Common myeloid progenitor, CD34-positive (primary cell): ENCODE data around the gene C11orf98.

Experiments used
- CTCF ChIA-PET: fragments of 350-600 bp; sonication (Branson Sonifier 250); formaldehyde crosslinking; loops from one replicate; lab custom pipeline; 2021; ENCODE audit warnings: antibody characterized with exemption; lab: Charles Lee
- POLR2A ChIA-PET: fragments of 350-600 bp; sonication (Branson Sonifier 250); formaldehyde crosslinking; loops from one replicate; lab custom pipeline; 2021; ENCODE audit warnings: antibody characterized with exemption; lab: Charles Lee
- DNase-seq, 3 donors: peaks; one replicate each; pipeline versions ENCODE4 v3.0.0 to v3.0.0-alpha.2; 2013
- H3K27ac ChIP-seq, 2 experiments: 1 replicate in 1 of 2; 2 replicates in 1 of 2; pipeline ENCODE4 v1.7.0; 2013; ENCODE audit warnings: inconsistent platforms in 2 of 2, low read length in 2 of 2, mild to moderate bottlenecking in 2 of 2, low read depth in 1 of 2, moderate library complexity in 1 of 2; ENCODE audit not compliant: severe bottlenecking in 2 of 2, insufficient read depth in 1 of 2, poor library complexity in 1 of 2
- H3K27me3 ChIP-seq, 5 experiments: replicated peaks in 2 of 5; 1 replicate in 3 of 5; 2 replicates in 2 of 5; pipeline versions ENCODE4 v1.6.1 to v1.7.0; 2013; ENCODE audit warnings: low read length in 4 of 5, mild to moderate bottlenecking in 2 of 5, moderate library complexity in 2 of 5, inconsistent platforms in 1 of 5; ENCODE audit not compliant: insufficient read depth in 5 of 5, control insufficient read depth in 4 of 5
- H3K36me3 ChIP-seq, 4 experiments: 1 replicate in 2 of 4; 2 replicates in 2 of 4; pipeline versions ENCODE4 v1.6.1 to v1.7.0; 2013; ENCODE audit warnings: low read length in 3 of 4, control low read depth in 1 of 4, mild to moderate bottlenecking in 1 of 4; ENCODE audit not compliant: control insufficient read depth in 4 of 4, insufficient read depth in 4 of 4
- H3K4me1 ChIP-seq, 4 experiments: 1 replicate in 3 of 4; 2 replicates in 1 of 4; pipeline versions ENCODE4 v1.6.1 to v1.7.1; 2013; ENCODE audit warnings: low read length in 3 of 4, mild to moderate bottlenecking in 3 of 4, control low read depth in 1 of 4, inconsistent platforms in 1 of 4, moderate library complexity in 1 of 4; ENCODE audit not compliant: control insufficient read depth in 4 of 4, insufficient read depth in 4 of 4; ENCODE audit errors: control extremely low read depth in 1 of 4
- H3K4me3 ChIP-seq, 7 experiments: 1 replicate in 4 of 7; 2 replicates in 3 of 7; pipeline versions ENCODE4 v1.5.1 to v1.7.0; 2013; ENCODE audit warnings: mild to moderate bottlenecking in 7 of 7, low read length in 6 of 7, moderate library complexity in 6 of 7, inconsistent platforms in 2 of 7, low read depth in 2 of 7, control low read depth in 1 of 7; ENCODE audit not compliant: insufficient read depth in 4 of 7, control insufficient read depth in 1 of 7; ENCODE audit errors: extremely low read depth in 1 of 7
- H3K9me3 ChIP-seq, 5 experiments: 1 replicate in 4 of 5; 2 replicates in 1 of 5; pipeline versions ENCODE4 v1.6.1 to v1.7.1; 2013; ENCODE audit warnings: low read length in 4 of 5, mild to moderate bottlenecking in 2 of 5, inconsistent platforms in 1 of 5, low read depth in 1 of 5, moderate library complexity in 1 of 5; ENCODE audit not compliant: control insufficient read depth in 4 of 5, insufficient read depth in 2 of 5; ENCODE audit errors: control extremely low read depth in 1 of 5
- WGBS: methylation state at CpG from one replicate; pipeline ENCODE4 v1.1.5; 2013; ENCODE audit not compliant: insufficient coverage; 5-methylcytosine and 5-hydroxymethylcytosine counted together

C11orf98 gene

GRCh38 chr11:62708793-62709192, 43.8 kb upstream of the C11orf98 start:
- H3K27ac ChIP-seq, result peak overlapping the region; percentile 93 to 97
- ChIA-PET CTCF (interaction anchor here (0.6 to 4.1 kb wide), 9 partner anchors 10 to 78 kb away, joined by 3 to 20 read pairs (median 3); no protein-coding TSS in a partner anchor), POLR2A (interaction anchor here (0.9 to 2.5 kb wide), 5 partner anchors 19 to 133 kb away, joined by 3 to 22 read pairs (median 6); partner anchors contain the start of genes HNRNPUL2, LBHD1, TTC9C and TUT1)
- H3K9me3 ChIP-seq, result no peaks in the 10 kb centered on the region
- peaks cover 8 to 56% (median 44%) of the 10 kb centered on the region in 4 experiments for H3K4me1 ChIP-seq
- WGBS, result 0% methylated on average over 5 of the region's 7 CpGs
- peaks cover 7 to 39% (median 19%) of the 10 kb centered on the region in 4 experiments for H3K36me3 ChIP-seq
- DNase-seq, result no peak
- no peaks in the 10 kb centered on the region for H3K27me3 ChIP-seq
- H3K4me3 ChIP-seq, result peak overlapping the region; percentile 61 to 90 (median 82)

- Histone ChIP-seq H3K27me3 (no peaks in the 10 kb centered on the region), H3K4me3 (peak overlapping the region in 6 of 7 experiments; percentile 74 to 90 (median 84)), H3K36me3 (peaks cover 4 to 35% (median 17%) of the 10 kb centered on the region in 4 experiments), H3K27ac (peak overlapping the region; percentile 93 to 97), H3K4me1 (peaks cover 8 to 56% (median 44%) of the 10 kb centered on the region in 4 experiments), H3K9me3 (no peaks in the 10 kb centered on the region)
- DNase-seq, result no peak
- WGBS, result 85% methylated on average over 5 of the region's 5 CpGs
- CTCF ChIA-PET, result interaction anchor here (0.6 to 4.1 kb wide), 8 partner anchors 9 to 107 kb away, joined by 3 to 20 read pairs (median 4); partner anchors contain the start of gene MTA2
- POLR2A ChIA-PET, result interaction anchor here (0.7 to 2.5 kb wide), 4 partner anchors 19 to 117 kb away, joined by 3 to 22 read pairs (median 8); partner anchors contain the start of genes HNRNPUL2, LBHD1, TTC9C and TUT1
Observed at GRCh38 chr11:62708392-62708791, 43.4 kb upstream of the C11orf98 start.

GRCh38 chr11:62707277-62707861, 42.4 kb upstream of the C11orf98 start, which contains the start of the genes BSCL2 and GNG3:
BSCL2 (minus strand) TSS chr11:62707424; CDS start chr11:62707195, 229 bp downstream.
GNG3 (plus strand) TSS chr11:62707676; CDS start chr11:62708296, 620 bp downstream.
- Histone ChIP-seq H3K4me3 (peak within 1 kb of the TSS; percentile 33 to 90 (median 82)), H3K9me3 (no peaks in the 10 kb centered on the region), H3K36me3 (peaks cover 2 to 27% (median 9%) of the 10 kb centered on the region in 4 experiments), H3K27me3 (no peaks in the 10 kb centered on the region), H3K4me1 (peaks cover 8 to 56% (median 44%) of the 10 kb centered on the region in 4 experiments), H3K27ac (peak within 1 kb of the TSS; percentile 93 to 97)
- CTCF ChIA-PET, result interaction anchor here (0.9 to 4.1 kb wide), 4 partner anchors 12 to 124 kb away, joined by 3 to 20 read pairs (median 12); partner anchors contain the start of genes MTA2 and STX5
- POLR2A ChIA-PET, result interaction anchor here (0.5 to 0.7 kb wide), 2 partner anchors 11 to 20 kb away, joined by 3 to 5 read pairs; partner anchors contain the start of gene HNRNPUL2
- 97% methylated on average over 9 of the region's 10 CpGs for WGBS
- no peak for DNase-seq

- DNase-seq, result no peak
- Histone ChIP-seq H3K9me3 (no peaks in the 10 kb centered on the region), H3K27me3 (no peaks in the 10 kb centered on the region), H3K36me3 (peaks cover 0 to 24% (median 7%) of the 10 kb centered on the region in 4 experiments), H3K4me1 (peaks cover 8 to 56% (median 44%) of the 10 kb centered on the region in 4 experiments), H3K27ac (no peak overlapping the region), H3K4me3 (peak overlapping the region in 5 of 7 experiments; percentile 47 to 76 (median 63))
- 96% methylated on average over 8 of the region's 8 CpGs for WGBS
- CTCF ChIA-PET, result interaction anchor here (0.9 to 4.1 kb wide), 5 partner anchors 12 to 125 kb away, joined by 3 to 20 read pairs (median 6); partner anchors contain the start of genes LRRN4CL and STX5
- POLR2A ChIA-PET, result interaction anchor here (1.1 to 1.4 kb wide), 2 partner anchors 26 to 134 kb away, joined by 3 to 6 read pairs; no protein-coding TSS in a partner anchor
Observed at GRCh38 chr11:62706850-62707247, 41.8 kb upstream of the C11orf98 start.

- POLR2A ChIA-PET, result interaction anchor here (1.1 to 1.7 kb wide), 3 partner anchors 25 to 135 kb away, joined by 3 to 6 read pairs (median 6); partner anchors contain the start of gene TUT1
Observed at GRCh38 chr11:62705880-62706849, 41.2 kb upstream of the C11orf98 start.

GRCh38 chr11:62705413-62705812, 40.4 kb upstream of the C11orf98 start:
- Histone ChIP-seq H3K9me3 (no peaks in the 10 kb centered on the region), H3K36me3 (peaks cover 0 to 19% (median 8%) of the 10 kb centered on the region in 4 experiments), H3K27me3 (no peaks in the 10 kb centered on the region), H3K4me3 (peak overlapping the region in 6 of 7 experiments; percentile 70 to 90 (median 76)), H3K4me1 (peaks cover 8 to 51% (median 42%) of the 10 kb centered on the region in 4 experiments), H3K27ac (peak overlapping the region; percentile 89 to 92)
- ChIA-PET CTCF (interaction anchor here (1.0 to 3.9 kb wide), 9 partner anchors 9 to 113 kb away, joined by 3 to 16 read pairs (median 5); partner anchors contain the start of genes LRRN4CL and TUT1), POLR2A (interaction anchor here (1.4 to 1.7 kb wide), 2 partner anchors 24 to 114 kb away, joined by 6 read pairs; partner anchors contain the start of gene TUT1)
- 68% methylated on average over 7 of the region's 7 CpGs for WGBS
- peak in 1 of 3 donors; percentile 27 for DNase-seq

More at GRCh38 chr11:62705880-62706849, 41.2 kb upstream of the C11orf98 start:
- CTCF ChIA-PET, result interaction anchor here (0.9 to 3.9 kb wide), 10 partner anchors 10 to 126 kb away, joined by 3 to 16 read pairs (median 5); partner anchors contain the start of genes LRRN4CL, STX5 and TUT1
- H3K36me3 ChIP-seq, result peaks cover 0 to 20% (median 7%) of the 10 kb centered on the region in 4 experiments
- peak; percentile 95 to 98 (median 98) for DNase-seq
- H3K4me3 ChIP-seq, result peak overlapping the region; percentile 33 to 90 (median 76)
- H3K27ac ChIP-seq, result peak overlapping the region; percentile 89 to 92
- no peaks in the 10 kb centered on the region for H3K27me3 ChIP-seq
- WGBS, result 9% methylated on average over 64 of the region's 73 CpGs
- H3K4me1 ChIP-seq, result peaks cover 8 to 56% (median 44%) of the 10 kb centered on the region in 4 experiments
- no peaks in the 10 kb centered on the region for H3K9me3 ChIP-seq
